GM18867 (cell line): Measurements from ENCODE around the gene AGAP1.
"Not testable (repeated sequence)": the region's sequence is repeated elsewhere in the genome, so short reads cannot be mapped to it uniquely, and the experiment has no call there.

Experiments
- ATAC-seq: cut with Tn5 transposase; IDR thresholded peaks from one replicate; pipeline ENCODE4 v1.9.1; 2021; ENCODE audit warnings: mild to moderate bottlenecking, moderate library complexity; ENCODE audit not compliant: unreplicated experiment

The AGAP1 gene

GRCh38 chr2:236045251-236046235, 551.7 kb downstream of the AGAP1 start:
- ATAC-seq: no peak

GRCh38 chr2:236046715-236047114, 552.9 kb downstream of the AGAP1 start:
- no peak for ATAC-seq

- no peak for ATAC-seq
These were observed 553.3 kb downstream of the AGAP1 start for GRCh38 chr2:236047176-236047575.

GRCh38 chr2:236047886-236048540, 554.2 kb downstream of the AGAP1 start:
- ATAC-seq: no peak

- peak; percentile 55 for ATAC-seq
These were observed 556.1 kb downstream of the AGAP1 start for GRCh38 chr2:236049981-236050380.

GRCh38 chr2:236051351-236051750, 557.5 kb downstream of the AGAP1 start:
- ATAC-seq: no peak

- ATAC-seq: no peak
These were observed 558.0 kb downstream of the AGAP1 start for GRCh38 chr2:236051806-236052205.

- ATAC-seq: no peak
These were observed 558.4 kb downstream of the AGAP1 start for GRCh38 chr2:236052206-236052605.

- ATAC-seq: no peak
These were observed 559.3 kb downstream of the AGAP1 start for GRCh38 chr2:236052926-236053821.

- ATAC-seq: no peak
These were observed 560.3 kb downstream of the AGAP1 start for GRCh38 chr2:236054125-236054524.

- no peak for ATAC-seq
These were observed 560.9 kb downstream of the AGAP1 start for GRCh38 chr2:236054621-236055305.

- no peak for ATAC-seq
These were observed 561.6 kb downstream of the AGAP1 start for GRCh38 chr2:236055471-236055870.

- ATAC-seq: no peak
These were observed 562.3 kb downstream of the AGAP1 start for GRCh38 chr2:236056141-236056540.

GRCh38 chr2:236057375-236057774, 563.5 kb downstream of the AGAP1 start:
- ATAC-seq: no peak

- ATAC-seq: no peak
These were observed 567.7 kb downstream of the AGAP1 start for GRCh38 chr2:236061497-236061896.

GRCh38 chr2:236061899-236062298, 568.1 kb downstream of the AGAP1 start:
- no peak for ATAC-seq

- ATAC-seq: not testable (repeated sequence)
These were observed 569.0 kb downstream of the AGAP1 start for GRCh38 chr2:236062806-236063205.

- no peak for ATAC-seq
These were observed 570.2 kb downstream of the AGAP1 start for GRCh38 chr2:236063994-236064393.

- ATAC-seq: no peak
These were observed 571.7 kb downstream of the AGAP1 start for GRCh38 chr2:236065314-236066160.
